RKO (cell line): ENCODE results near the gene IL34.
"Not testable (repeated sequence)": the region's sequence is repeated elsewhere in the genome, so short reads cannot be mapped to it uniquely, and the experiment has no call there.

Source experiments
- DNase-seq: peaks from one replicate; pipeline ENCODE4 v3.0.0-alpha.2; 2016; ENCODE audit warnings: low spot score

IL34 gene

GRCh38 chr16:70632273-70632672, 14.1 kb upstream of the IL34 start:
- no peak for DNase-seq

GRCh38 chr16:70633617-70634016, 12.7 kb upstream of the IL34 start:
- DNase-seq = not testable (repeated sequence)

GRCh38 chr16:70634861-70635260, 11.5 kb upstream of the IL34 start:
- DNase-seq = no peak

GRCh38 chr16:70635336-70636016, 10.9 kb upstream of the IL34 start:
- peak; percentile 66 for DNase-seq

GRCh38 chr16:70638814-70639792, 7.3 kb upstream of the IL34 start:
- DNase-seq = no peak

GRCh38 chr16:70642633-70643032, 3.7 kb upstream of the IL34 start:
- no peak for DNase-seq

GRCh38 chr16:70643264-70643663, 3.1 kb upstream of the IL34 start:
- DNase-seq = not testable (repeated sequence)

- no peak for DNase-seq
These were observed 1.4 kb upstream of the IL34 start for GRCh38 chr16:70644763-70645597.

- DNase-seq = no peak
These were observed 1.3 kb downstream of the IL34 start for GRCh38 chr16:70647441-70648359.

GRCh38 chr16:70648606-70649005, 2.2 kb downstream of the IL34 start:
- DNase-seq = no peak

- no peak for DNase-seq
These were observed 2.9 kb downstream of the IL34 start for GRCh38 chr16:70649300-70649699.

GRCh38 chr16:70650216-70650615, 3.9 kb downstream of the IL34 start:
- no peak for DNase-seq

GRCh38 chr16:70651524-70651923, 5.2 kb downstream of the IL34 start:
- DNase-seq = no peak

GRCh38 chr16:70652322-70652721, 6.0 kb downstream of the IL34 start:
- DNase-seq = no peak

- DNase-seq = no peak
These were observed 7.0 kb downstream of the IL34 start for GRCh38 chr16:70653406-70653805.

GRCh38 chr16:70653809-70654771, 7.7 kb downstream of the IL34 start:
- peak; percentile 85 for DNase-seq

GRCh38 chr16:70656065-70656711, 9.8 kb downstream of the IL34 start:
- no peak for DNase-seq

- DNase-seq = no peak
These were observed 10.4 kb downstream of the IL34 start for GRCh38 chr16:70656712-70657263.

GRCh38 chr16:70657956-70658355, 11.6 kb downstream of the IL34 start:
- DNase-seq = no peak
